Hematopoietic multipotent progenitor cell treated with erythropoietin and hydrocortisone succinate and interleukin-3 and kit ligand, for 6 days (in vitro differentiated cells): ENCODE results near the gene TEC.
"Not testable (repeated sequence)": the region's sequence is repeated elsewhere in the genome, so short reads cannot be mapped to it uniquely, and the experiment has no call there.

Source experiments
- DNase-seq: peaks from one replicate; pipeline ENCODE4 v3.0.0-alpha.2; 2015

TEC gene

GRCh38 chr4:48237996-48238645, 31.5 kb downstream of the TEC start:
- peak; percentile 54 for DNase-seq

GRCh38 chr4:48235050-48235449, 34.6 kb downstream of the TEC start:
- no peak for DNase-seq

DNA sequence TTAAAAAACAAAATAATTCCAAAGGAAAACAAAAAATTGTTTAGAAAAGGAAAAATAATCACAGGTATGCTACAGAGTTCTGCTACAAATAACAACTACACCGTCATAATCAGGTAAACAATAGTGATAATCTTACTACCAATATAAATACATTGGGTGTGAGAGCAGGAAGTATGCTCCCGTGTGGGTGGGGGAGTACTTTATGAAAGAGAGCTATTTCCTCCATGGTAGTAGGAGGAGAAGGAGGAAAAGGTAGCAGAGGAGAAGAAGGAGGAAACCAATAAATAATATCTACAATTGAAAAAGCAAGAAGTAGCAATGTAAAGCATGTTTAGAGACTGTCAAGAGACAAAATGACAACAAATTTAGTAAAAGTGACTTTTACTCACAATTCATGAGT, 35.1 kb downstream of the TEC start:
- DNase-seq = no peak

DNA sequence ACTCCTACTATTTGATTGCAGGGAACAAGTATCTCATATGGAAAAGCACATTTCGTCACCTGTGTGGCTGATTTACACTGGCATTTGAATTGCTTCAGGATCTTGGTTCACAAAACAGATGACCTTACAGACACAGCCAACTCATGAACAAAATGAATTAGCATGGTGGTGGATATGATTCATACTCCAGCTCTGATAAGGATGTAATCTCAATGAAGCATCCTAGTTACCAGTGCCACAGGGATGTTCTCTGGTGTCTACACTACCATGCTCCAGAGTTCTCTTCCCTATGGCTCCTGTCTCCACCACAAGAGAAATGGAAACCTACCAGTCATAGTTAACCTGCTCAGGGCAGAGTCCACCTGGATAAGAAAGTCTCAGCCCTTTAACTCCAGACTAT, 40.7 kb downstream of the TEC start:
- DNase-seq = peak; percentile 61

DNA sequence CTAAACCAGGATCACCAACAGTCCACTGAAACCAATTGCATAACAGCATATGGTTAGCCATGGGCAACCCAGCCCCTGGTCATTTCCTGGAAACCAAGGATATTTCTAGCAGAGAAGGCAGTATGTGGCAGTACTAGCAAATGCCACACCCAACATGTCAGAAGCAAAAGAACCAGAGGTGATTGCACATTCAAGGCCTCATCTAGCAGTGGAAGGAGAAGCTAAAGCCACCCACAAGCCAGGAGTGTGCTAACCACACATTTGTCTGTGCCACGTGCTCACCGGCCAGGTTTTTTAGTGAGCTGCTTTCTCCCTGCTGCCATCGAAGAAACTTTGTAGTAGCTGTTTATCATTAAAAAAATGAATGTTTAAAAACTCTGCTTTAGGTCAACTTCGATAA, 42.0 kb downstream of the TEC start:
- peak; percentile 79 for DNase-seq

DNA sequence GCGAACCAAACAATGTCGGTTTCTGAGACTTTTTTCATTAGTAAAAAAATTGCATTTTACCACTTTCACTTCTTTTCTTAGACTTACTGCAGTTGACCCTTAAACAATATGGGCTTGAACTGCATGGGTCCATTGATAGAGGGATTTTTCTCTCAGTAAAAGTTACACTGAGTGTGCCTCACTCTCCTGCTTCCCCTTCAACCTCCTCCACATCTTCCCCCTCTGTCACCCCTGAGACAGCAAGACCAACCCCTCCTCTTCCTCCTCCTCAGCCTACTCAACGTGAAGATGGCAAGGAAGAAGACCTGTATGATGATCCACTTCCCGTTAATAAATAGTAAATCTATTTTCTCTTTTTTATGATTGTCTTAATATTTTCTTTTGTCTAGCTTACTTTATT, 43.4 kb downstream of the TEC start:
- no peak for DNase-seq

GRCh38 chr4:48225368-48226141, 44.1 kb downstream of the TEC start:
- DNase-seq = no peak

- DNase-seq = no peak
These were observed 45.0 kb downstream of the TEC start for GRCh38 chr4:48224606-48225005.

DNA sequence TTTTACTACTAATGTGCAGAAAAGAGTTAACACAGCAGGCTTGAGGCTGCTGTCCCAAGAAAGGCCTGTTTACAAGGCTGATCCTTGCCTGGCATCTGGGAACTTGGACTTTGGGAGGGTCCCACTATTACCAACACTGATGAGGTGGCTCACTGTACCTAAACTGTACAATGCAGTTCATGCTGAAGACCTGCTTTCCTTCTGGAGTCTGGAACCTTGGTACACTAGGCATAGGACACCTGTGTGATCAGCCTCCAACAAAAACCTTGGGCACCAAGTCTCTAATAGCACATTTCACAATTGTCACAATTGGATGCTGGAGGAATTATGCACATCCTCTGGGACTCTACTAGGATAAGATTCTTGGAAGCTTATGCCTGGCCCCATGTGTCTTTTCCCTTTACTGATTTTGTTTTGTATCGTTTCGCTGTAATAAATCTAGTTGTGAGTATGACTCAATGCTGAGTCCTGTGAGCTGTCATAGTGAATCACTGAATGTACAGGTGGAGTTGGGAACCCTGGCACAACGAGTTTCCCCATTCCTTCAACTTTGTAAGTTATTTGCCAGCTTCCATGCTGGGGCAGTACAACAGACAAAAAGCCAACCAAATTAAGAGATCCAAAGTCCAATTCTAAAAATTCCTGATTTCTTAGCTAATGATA, 45.9 kb downstream of the TEC start:
- DNase-seq = no peak

DNA sequence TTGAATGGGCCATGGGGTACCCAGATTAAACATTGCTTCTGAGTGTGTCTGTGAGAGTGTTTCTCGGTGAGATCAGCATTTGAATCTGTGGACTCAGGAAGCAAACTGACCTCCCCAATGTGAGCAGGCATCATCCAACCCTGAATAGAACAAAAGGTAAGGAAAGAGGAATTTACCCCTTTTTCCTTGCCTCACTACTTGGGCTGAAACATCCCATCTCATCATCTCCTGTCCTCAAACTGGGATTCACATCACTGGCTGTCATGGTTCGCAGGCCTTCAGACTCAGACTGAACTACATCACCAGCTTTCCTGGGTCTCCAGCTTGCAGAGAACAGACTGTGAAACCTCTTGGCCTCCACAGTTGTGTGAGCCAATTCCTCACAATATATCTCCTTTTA, 47.1 kb downstream of the TEC start:
- DNase-seq = no peak

DNA sequence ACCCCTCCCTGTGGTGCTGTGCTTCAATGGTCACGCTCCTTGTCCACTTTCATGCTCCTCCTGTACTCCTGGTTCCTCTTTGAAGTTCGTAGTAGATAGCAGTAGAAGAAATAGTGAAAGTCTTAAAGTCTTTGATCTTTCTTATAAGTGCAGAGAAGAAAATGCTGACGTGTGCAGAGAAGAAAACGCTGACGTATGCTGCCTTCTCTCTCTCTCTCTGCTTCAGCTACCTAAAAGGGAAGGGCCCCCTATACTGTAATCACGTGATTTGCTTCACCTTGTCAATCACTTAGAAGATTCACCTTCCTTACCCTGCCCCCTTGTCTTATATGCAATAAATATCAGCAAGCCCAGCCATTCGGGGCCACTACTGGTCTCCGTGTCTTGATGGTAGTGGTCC, 50.2 kb downstream of the TEC start:
- not testable (repeated sequence) for DNase-seq

DNA sequence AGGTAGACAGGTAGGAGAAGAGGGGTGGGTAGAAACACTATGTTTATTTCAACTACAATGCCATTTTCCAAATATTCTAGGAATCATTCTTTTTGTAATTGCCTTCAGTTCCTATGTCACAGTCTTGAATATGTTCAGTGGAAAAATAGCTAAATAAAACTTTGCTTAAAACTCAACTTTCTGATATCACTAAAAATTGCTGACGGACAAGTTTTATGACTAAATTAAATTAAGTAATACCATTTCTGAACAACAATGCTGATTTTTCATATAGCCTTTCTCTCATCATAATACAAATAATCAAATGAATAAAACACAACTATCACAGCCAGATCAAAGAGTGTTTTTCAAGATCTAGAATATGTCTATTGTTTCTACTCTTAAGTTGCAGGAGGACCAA, 53.1 kb downstream of the TEC start:
- no peak for DNase-seq

DNA sequence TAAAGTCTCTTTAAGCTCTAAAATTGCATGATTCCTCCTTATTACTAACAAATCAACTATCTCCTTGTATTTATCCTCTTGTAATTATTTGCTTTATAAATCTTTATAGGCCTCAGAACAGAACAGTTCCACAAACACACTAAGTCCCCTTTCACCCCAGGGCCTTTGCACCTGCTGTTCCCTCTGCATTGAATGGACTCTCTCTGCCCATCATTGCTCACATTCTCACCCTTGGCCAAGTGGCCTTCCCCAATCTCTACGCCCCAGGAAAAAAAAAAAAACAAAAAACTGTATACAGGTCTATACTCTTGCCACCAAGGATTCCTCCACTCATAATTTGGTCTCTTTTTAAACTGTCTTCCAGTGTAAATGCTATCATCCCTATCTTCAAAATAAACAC, 53.7 kb downstream of the TEC start:
- DNase-seq = no peak

GRCh38 chr4:48212165-48212564, 57.5 kb downstream of the TEC start:
- DNase-seq = peak; percentile 95

- DNase-seq = no peak
These were observed 58.7 kb downstream of the TEC start for GRCh38 chr4:48210966-48211328.

DNA sequence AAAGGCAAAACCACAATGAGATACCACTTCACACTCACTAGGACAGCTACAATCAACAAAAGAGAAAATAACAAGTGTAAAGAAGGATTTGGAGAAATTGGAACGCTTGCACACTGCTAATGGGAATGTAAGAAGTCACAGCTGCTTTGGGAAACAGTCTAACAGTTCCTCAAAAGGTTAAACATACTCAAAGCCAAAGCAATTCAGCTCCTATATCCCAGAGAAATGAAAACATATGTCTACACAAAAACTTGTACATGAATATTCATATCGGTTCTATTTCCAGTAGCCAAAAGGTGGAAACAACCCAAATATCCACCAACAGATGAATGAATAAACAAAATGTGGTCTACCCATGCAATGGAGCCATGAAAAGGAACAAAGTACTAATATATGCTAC, 64.0 kb downstream of the TEC start:
- no peak for DNase-seq

DNA sequence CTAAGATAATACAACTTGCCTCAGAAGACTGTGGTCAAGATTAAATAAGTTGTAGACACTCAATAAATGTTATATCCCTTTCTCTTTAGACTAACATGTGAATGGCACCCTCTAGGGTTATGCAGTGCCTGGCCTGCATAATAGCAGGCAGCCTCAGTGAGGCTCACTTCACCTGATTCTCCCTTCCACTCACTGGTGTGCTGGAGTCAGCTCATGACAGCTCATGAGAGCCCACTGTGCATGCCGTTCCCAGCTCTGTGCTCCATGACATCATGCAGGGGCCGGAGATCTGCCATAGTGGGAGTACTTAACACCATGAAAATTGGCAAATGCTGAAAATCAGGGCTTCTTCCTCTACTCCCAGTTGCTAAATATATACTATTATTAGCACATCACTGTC, 64.5 kb downstream of the TEC start:
- no peak for DNase-seq

GRCh38 chr4:48203819-48204218, 65.8 kb downstream of the TEC start:
- peak; percentile 97 for DNase-seq

DNA sequence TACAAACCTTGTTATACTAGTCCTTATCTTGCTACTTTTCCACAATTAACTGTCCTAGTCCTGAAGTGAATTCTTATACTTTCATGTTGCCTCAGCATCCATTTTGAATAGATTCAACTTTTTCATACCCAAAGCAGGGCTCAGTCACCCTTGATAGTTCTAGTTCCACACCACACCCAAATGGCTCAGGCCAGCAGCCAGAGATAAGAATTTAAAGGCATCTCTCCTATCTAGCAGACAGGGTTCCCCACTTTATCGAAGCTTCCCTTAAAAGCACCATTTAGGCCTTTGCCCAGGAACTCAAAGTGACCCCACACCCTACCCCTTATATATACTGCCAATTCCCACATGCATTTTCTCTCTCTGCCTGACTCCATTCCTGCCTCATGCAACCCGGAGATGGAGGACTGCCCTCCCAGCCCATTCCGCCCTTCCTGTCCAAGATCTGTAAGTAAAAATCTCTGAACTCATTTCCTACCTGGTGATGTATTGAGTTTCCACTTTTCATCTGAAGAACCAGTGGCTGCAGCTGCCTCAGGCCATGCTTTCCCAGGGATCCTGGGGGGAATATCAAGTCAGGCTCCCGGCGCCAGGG, 71.9 kb downstream of the TEC start:
- DNase-seq = peak; percentile 93

GRCh38 chr4:48196758-48197504, 72.7 kb downstream of the TEC start:
- DNase-seq = no peak

- DNase-seq = no peak
These were observed 73.8 kb downstream of the TEC start for GRCh38 chr4:48195853-48196252.

DNA sequence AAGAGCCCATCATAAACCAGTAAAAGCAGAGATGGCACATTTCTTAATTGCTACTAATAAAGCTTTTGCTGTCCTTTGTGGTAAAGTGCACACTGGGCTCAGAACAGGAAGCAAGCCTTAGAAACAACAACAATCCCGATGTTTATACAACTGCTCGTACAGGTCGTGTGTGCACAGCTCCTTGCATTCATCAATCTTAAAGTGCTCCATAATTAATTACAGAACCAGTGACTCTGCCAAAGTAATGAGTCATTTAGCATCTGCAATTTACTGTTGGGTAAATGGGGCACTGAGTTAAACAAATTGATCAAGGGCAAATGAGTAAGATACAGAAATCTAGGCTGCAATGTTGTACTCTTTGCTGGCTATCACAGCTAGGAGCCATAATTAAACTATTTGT, 74.3 kb downstream of the TEC start:
- no peak for DNase-seq

DNA sequence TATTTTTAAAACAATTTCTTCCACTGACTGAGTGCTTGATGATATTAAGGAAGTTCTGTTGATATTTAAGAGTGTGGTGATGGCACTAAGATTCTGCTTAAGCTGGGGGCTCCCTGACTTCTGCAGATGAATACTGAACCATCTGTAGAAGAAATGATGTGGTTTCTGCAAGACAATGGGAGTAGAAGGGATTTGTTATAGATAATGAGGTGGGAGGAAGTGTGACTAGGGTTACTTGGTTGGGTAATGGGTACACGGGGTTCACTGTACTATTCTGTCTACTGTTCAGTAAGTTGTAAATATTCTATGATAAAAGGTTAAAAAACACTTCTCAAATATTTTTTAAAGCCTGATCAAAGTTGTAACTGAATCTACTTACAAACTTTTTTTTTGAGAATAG, 74.7 kb downstream of the TEC start:
- no peak for DNase-seq
